ES-I3 (cell line): Measurements from ENCODE around the gene PSMC4.
"Not testable (repeated sequence)": the region's sequence is repeated elsewhere in the genome, so short reads cannot be mapped to it uniquely, and the experiment has no call there.

Experiments
- H3K36me3 ChIP-seq: 2 replicates; pipeline ENCODE4 v1.6.1; 2013; ENCODE audit warnings: mild to moderate bottlenecking, low read length, control low read depth, moderate library complexity; ENCODE audit not compliant: insufficient read depth
- H3K4me1 ChIP-seq: 2 replicates; pipeline ENCODE4 v1.6.1; 2013; ENCODE audit warnings: mild to moderate bottlenecking, control low read depth, low read length; ENCODE audit not compliant: insufficient read depth
- H3K9ac ChIP-seq: 2 replicates; pipeline ENCODE4 v1.6.1; 2013; ENCODE audit warnings: low read depth, mild to moderate bottlenecking, low read length, moderate library complexity
- H3K9me3 ChIP-seq: 2 replicates; pipeline ENCODE4 v1.6.1; 2013; ENCODE audit warnings: mild to moderate bottlenecking, low read length, moderate library complexity; ENCODE audit not compliant: control insufficient read depth, insufficient read depth

Gene PSMC4

GRCh38 chr19:39937787-39938186 lies 33.2 kb upstream of the PSMC4 start:
- no peaks in the 10 kb centered on the region; the same call in 1 of the 2 replicates for H3K4me1 ChIP-seq
- no peak overlapping the region for H3K9ac ChIP-seq
- H3K9me3 ChIP-seq = no peaks in the 10 kb centered on the region
- H3K36me3 ChIP-seq = no peaks in the 10 kb centered on the region

GRCh38 chr19:39939556-39939955 lies 31.4 kb upstream of the PSMC4 start:
- Histone ChIP-seq H3K4me1 (no peaks in the 10 kb centered on the region; the same call in 1 of the 2 replicates), H3K9me3 (no peaks in the 10 kb centered on the region), H3K36me3 (no peaks in the 10 kb centered on the region), H3K9ac (no peak overlapping the region)

- no peaks in the 10 kb centered on the region for H3K9me3 ChIP-seq
- no peaks in the 10 kb centered on the region; the same call in 1 of the 2 replicates for H3K4me1 ChIP-seq
- no peaks in the 10 kb centered on the region for H3K36me3 ChIP-seq
- no peak overlapping the region for H3K9ac ChIP-seq
Observed at GRCh38 chr19:39940221-39940833, 30.6 kb upstream of the PSMC4 start.

GRCh38 chr19:39941151-39941550 lies 29.8 kb upstream of the PSMC4 start:
- Histone ChIP-seq H3K4me1 (no peaks in the 10 kb centered on the region; the same call in 1 of the 2 replicates), H3K9ac (no peak overlapping the region), H3K9me3 (no peaks in the 10 kb centered on the region), H3K36me3 (no peaks in the 10 kb centered on the region)

- H3K9me3 ChIP-seq = no peaks in the 10 kb centered on the region
- H3K9ac ChIP-seq = no peak overlapping the region
- H3K36me3 ChIP-seq = no peaks in the 10 kb centered on the region
- no peaks in the 10 kb centered on the region; the same call in 1 of the 2 replicates for H3K4me1 ChIP-seq
Observed at GRCh38 chr19:39941615-39942365, 29.2 kb upstream of the PSMC4 start.

- no peaks in the 10 kb centered on the region for H3K36me3 ChIP-seq
- no peaks in the 10 kb centered on the region; the same call in 1 of the 2 replicates for H3K4me1 ChIP-seq
- no peak overlapping the region for H3K9ac ChIP-seq
- no peaks in the 10 kb centered on the region for H3K9me3 ChIP-seq
Observed at GRCh38 chr19:39942366-39942730, 28.6 kb upstream of the PSMC4 start.

- H3K4me1 ChIP-seq = no peaks in the 10 kb centered on the region; the same call in 1 of the 2 replicates
- no peaks in the 10 kb centered on the region for H3K36me3 ChIP-seq
- H3K9me3 ChIP-seq = no peaks in the 10 kb centered on the region
- H3K9ac ChIP-seq = no peak overlapping the region
Observed at GRCh38 chr19:39943586-39943985, 27.4 kb upstream of the PSMC4 start.

GRCh38 chr19:39946532-39946931 lies 24.4 kb upstream of the PSMC4 start:
- Histone ChIP-seq H3K36me3 (no peaks in the 10 kb centered on the region), H3K9ac (no peak overlapping the region), H3K4me1 (no peaks in the 10 kb centered on the region; the same call in 1 of the 2 replicates), H3K9me3 (no peaks in the 10 kb centered on the region)

GRCh38 chr19:39949026-39949747 lies 21.8 kb upstream of the PSMC4 start:
- Histone ChIP-seq H3K9ac (no peak overlapping the region), H3K9me3 (no peaks in the 10 kb centered on the region), H3K4me1 (peaks cover 6% of the 10 kb centered on the region; the same call in 1 of the 2 replicates), H3K36me3 (no peaks in the 10 kb centered on the region)

GRCh38 chr19:39951065-39951650 lies 19.8 kb upstream of the PSMC4 start:
- H3K9ac ChIP-seq = no peak overlapping the region
- no peaks in the 10 kb centered on the region for H3K36me3 ChIP-seq
- H3K9me3 ChIP-seq = no peaks in the 10 kb centered on the region
- H3K4me1 ChIP-seq = peaks cover 6% of the 10 kb centered on the region; the same call in 1 of the 2 replicates

GRCh38 chr19:39951686-39952085 lies 19.3 kb upstream of the PSMC4 start:
- Histone ChIP-seq H3K4me1 (peaks cover 6% of the 10 kb centered on the region; the same call in 1 of the 2 replicates), H3K36me3 (no peaks in the 10 kb centered on the region), H3K9me3 (no peaks in the 10 kb centered on the region), H3K9ac (no peak overlapping the region)

- Histone ChIP-seq H3K9ac (no peak overlapping the region), H3K4me1 (peaks cover 8% of the 10 kb centered on the region), H3K9me3 (no peaks in the 10 kb centered on the region), H3K36me3 (no peaks in the 10 kb centered on the region)
Observed at GRCh38 chr19:39953915-39954314, 17.1 kb upstream of the PSMC4 start.

- H3K9me3 ChIP-seq, H3K36me3 ChIP-seq, H3K9ac ChIP-seq: not testable (repeated sequence)
- H3K4me1 ChIP-seq = peaks cover 18% of the 10 kb centered on the region
Observed at GRCh38 chr19:39957886-39958285, 13.1 kb upstream of the PSMC4 start.

GRCh38 chr19:39958942-39959341 lies 12.0 kb upstream of the PSMC4 start:
- H3K36me3 ChIP-seq, H3K9ac ChIP-seq, H3K9me3 ChIP-seq: not testable (repeated sequence)
- peaks cover 12% of the 10 kb centered on the region for H3K4me1 ChIP-seq
